ENCODE data around the gene INPP4A.

The INPP4A gene

DNA sequence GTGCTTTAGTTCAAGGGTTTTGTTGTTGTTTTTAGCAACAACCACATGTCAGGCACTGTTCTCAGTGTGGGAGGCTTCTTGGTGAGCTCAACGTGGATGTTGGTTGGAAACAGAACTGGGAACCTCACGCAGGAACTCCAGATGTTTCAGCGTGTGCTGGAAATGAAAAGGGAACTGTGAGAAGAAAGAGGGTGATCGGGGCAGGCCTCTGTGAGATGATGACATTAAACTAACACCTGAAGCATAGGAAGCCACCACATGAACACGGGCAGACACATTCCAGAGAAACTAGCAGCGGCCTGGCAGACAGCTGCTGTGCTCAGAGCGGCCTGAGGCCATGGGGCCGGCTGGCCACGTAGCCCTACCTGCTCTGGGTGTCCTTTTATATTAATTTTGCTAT, 97.2 kb downstream of the INPP4A start:
- TF ChIP-seq, protein P1, sequence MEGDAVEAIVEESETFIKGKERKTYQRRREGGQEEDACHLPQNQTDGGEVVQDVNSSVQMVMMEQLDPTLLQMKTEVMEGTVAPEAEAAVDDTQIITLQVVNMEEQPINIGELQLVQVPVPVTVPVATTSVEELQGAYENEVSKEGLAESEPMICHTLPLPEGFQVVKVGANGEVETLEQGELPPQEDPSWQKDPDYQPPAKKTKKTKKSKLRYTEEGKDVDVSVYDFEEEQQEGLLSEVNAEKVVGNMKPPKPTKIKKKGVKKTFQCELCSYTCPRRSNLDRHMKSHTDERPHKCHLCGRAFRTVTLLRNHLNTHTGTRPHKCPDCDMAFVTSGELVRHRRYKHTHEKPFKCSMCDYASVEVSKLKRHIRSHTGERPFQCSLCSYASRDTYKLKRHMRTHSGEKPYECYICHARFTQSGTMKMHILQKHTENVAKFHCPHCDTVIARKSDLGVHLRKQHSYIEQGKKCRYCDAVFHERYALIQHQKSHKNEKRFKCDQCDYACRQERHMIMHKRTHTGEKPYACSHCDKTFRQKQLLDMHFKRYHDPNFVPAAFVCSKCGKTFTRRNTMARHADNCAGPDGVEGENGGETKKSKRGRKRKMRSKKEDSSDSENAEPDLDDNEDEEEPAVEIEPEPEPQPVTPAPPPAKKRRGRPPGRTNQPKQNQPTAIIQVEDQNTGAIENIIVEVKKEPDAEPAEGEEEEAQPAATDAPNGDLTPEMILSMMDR (conservative IDR thresholded peaks at IDR 0.05) = no peak
- no peak overlapping the region for H3K27ac ChIP-seq

DNA sequence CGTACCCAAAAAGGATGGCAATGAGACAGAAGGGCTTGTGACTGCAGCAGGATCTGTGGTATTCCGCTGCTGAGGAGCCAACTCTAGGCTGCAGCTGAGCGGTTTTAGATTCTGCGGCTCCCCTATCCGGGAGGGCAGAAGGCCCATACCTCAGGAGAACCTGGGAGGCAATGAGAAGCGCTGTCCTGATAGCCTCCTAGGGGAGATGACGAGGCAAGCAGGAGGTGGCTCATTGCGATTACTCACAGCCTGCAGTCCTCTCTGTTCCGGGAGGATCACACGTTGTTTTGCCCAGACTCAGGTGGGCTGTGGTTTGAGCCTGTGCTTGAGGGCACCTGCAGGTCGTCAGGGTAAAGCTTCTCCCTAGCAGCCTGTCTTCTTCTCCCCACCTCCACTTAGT, 98.6 kb downstream of the INPP4A start:
- TF ChIP-seq, protein P1 (conservative IDR thresholded peaks at IDR 0.05) = no peak
- H3K27ac ChIP-seq = no peak overlapping the region

DNA sequence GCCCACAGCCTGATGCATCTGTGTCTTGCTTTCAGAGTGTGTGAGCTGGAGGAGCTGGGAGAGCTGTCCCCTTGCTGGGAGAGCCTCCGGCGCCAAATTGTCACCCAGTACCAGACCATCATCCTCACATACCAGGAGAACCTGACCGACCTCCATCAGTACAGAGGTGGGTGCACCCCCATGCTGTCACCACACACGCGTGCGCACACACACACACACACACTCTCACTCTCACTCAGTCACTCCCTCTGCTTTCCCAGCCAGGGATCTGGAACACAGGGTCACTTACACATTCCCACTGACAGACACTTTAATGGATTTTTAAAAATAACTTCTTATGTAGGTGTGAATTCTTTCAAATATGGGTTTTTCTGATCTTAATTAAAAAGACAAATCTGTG, 99.2 kb downstream of the INPP4A start:
- TF ChIP-seq, protein P1 (conservative IDR thresholded peaks at IDR 0.05) = no peak
- no peak overlapping the region for H3K27ac ChIP-seq

DNA sequence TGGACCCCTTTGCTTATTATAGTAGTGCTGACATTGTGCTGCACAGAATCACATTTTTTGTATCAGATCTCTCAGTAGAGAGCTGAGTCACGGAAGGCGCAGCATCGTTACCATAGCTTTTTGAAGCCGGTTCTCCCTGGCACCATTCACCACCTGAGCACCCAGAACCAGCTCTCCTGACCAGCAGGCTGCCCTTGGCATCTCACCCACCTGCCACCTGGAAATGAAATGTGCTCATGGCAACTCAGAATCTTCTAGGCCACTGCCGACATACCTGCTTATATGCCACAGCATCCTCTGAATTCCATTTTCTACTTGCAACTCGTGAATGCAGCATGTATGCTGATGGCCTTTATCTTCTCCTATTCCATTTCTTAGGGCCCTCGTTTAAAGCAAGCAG, 100.9 kb downstream of the INPP4A start:
- no peak overlapping the region for H3K27ac ChIP-seq
- TF ChIP-seq, protein P1 (conservative IDR thresholded peaks at IDR 0.05) = no peak

DNA sequence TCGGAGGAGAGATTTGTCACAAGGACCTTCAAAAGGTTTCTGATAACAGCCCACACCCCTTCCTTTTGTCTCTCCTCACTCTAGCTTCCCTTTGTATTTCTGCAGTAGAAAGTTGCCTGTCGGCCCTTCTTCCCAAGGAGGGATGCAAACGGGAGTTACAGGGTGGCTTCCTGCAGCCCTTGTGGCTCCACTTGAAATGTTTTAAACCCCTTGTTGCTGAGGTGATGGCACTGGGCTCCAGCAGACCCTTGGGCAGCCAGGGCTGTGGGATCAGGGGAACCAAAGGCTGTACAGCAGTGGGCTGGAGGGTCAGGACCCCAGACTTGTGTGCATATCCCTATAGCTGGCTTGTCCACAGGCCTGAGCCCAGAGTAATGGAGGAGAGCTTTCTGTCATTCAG, 101.5 kb downstream of the INPP4A start:
- TF ChIP-seq, protein P1 (conservative IDR thresholded peaks at IDR 0.05) = no peak
- H3K27ac ChIP-seq = no peak overlapping the region

DNA sequence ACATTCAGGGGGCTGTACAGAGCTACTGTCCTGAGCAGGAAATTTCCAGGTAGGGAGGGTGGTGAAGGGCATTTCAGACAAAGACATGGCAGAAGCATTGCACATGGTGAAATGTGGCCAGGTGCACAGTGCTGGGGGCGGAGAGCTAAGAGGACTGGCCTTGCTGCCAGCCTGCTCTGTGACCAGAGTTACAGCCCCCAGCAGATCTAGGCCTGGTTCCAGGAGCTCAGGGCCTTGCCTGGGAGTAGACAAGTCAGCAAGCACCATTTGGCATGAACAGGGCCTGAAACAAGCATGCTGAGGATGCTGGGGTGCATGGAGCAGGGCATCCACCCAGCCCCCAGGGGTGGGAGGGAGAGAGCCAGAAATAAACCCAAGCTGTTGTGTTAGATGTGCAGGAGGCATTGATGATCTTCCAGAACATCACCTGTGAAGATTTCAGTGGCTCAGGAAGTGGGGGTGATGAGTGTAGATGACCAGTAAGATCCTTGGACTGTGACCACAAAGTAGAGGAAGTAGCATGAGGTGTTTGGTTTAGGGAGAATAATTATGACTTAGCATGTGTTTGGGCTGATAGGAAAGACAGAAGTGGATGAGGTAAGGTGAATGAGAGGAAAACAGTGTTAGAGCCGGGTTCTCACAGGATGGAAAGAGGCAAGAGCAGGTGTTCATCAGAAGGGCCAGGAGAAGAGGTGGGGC, 102.6 kb downstream of the INPP4A start:
- TF ChIP-seq, protein P1 (conservative IDR thresholded peaks at IDR 0.05) = no peak
- H3K27ac ChIP-seq = no peak overlapping the region

DNA sequence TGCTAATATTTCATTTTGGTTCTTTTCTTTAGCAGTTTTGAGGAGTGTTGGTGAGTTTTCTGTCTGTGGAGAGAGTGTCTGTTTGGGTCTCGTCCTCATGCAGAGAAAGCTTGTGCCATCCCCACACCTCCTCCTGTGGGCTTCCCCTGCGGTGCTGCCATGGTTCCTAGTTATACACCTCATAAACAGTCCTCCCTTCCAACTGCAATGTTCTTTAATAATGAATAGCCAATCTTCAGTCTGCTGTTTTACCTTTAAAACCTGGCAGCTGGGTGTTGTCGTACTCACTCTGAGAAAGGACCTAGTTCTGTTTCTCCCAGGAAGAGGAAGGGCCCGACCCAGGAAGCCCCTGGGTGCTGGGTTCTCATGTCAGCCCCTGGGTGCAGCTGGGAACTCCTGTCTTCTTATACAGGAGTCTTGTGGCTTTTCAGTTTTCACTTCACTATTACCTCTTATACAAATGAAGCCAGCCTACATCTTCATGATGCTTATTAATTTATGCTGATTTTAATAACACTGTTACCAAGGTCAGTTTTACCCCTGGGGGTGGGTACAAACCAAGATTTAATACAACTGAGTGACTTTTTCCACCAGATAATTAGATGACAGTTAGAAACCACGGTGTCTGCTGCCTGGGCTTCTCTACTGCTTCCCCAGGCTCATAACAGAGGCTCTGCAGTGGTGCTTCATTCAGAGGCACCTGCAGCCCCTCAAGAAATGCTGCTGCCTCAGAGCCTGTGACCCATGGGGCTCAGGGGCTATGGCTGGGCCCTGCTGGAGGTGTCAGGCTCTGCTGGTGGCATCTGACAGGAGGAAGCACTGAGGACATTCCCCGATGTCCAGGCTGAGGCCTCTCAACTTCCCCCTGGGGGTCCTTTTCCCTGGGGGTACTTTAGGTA, 104.5 kb downstream of the INPP4A start:
- no peak overlapping the region for H3K27ac ChIP-seq

More for the DNA sequence above, 104.5 kb downstream of the INPP4A start:
- TF ChIP-seq, protein P1 (conservative IDR thresholded peaks at IDR 0.05) = no peak
